Central memory CD4-positive, alpha-beta T cell (primary cell): ENCODE results near the gene MYLIP.
"Not testable (repeated sequence)": the region's sequence is repeated elsewhere in the genome, so short reads cannot be mapped to it uniquely, and the experiment has no call there.

Experiments
- DNase-seq: peaks from one replicate; pipeline ENCODE4 v3.0.0; 2022

MYLIP gene

DNA sequence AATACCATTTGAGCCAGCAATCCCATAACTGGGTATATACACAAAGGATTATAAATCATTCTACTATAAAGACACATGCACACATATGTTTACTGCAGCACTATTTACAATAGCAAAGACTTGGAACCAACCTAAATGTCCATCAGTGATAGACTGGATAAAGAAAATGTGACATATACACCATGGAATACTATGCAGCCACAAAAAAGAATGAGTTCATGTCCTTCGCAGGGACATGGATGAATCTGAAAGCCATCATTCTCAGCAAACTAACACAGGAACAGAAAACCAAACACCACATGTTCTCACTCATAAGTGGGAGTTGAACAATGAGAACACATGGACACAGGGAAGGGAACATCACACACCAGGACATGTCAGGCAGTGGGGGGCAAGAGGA, 47.7 kb downstream of the MYLIP start:
- DNase-seq = not testable (repeated sequence)

DNA sequence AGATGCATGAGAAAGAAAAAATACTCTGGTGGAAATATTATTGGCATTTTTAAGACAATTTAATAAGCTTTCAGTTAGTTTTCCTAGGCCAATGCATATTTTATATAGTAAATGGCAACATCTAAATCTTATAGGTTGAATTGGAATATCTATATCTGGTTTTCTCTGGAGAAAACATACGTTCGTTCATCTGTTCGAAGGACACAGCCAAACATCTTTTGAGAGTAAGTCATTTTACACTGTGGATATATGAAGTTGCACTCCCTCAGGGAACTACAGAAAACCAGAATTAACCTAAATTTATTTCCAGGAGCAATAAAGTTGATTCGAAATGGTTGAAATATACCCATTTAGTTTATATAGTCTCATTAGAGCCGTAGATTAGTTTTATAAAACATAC, 49.0 kb downstream of the MYLIP start:
- DNase-seq = no peak

DNA sequence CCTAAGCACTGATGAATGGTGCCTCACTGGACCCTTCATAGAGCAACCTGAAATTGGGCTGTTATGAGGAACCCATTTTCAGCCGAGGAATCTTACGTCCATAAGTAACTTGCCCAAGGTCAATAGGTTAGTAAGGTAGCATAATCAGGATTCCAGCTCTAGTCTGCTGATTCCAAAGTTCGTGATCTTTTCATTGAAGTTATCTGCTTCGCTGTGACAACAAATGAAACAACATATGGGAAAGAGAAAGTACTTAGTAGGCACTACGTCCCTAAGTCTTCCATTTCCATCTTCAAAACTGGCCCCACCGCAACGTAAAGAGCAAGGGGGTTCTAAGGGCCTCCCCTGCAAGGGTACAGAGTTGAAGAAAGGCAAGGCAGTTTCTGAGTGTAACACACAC, 49.5 kb downstream of the MYLIP start:
- no peak for DNase-seq

DNA sequence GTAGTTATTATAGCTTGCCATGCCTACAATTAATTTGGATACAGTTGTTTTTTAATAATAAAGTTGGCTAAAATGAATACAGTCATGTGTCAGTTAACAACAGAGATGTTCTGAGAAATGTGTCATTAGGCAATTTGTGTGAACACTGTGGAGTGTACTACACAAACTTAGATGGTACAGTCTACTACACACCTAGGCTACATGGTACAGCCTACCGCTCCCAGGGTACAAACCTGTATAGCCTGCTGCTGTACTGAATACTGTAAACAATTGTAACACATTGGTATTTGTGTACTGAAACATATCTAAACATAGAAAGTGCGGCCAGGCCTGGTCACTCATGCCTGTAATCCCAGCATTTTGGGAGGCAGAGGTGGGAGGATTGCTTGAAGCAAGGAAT, 50.2 kb downstream of the MYLIP start:
- no peak for DNase-seq

DNA sequence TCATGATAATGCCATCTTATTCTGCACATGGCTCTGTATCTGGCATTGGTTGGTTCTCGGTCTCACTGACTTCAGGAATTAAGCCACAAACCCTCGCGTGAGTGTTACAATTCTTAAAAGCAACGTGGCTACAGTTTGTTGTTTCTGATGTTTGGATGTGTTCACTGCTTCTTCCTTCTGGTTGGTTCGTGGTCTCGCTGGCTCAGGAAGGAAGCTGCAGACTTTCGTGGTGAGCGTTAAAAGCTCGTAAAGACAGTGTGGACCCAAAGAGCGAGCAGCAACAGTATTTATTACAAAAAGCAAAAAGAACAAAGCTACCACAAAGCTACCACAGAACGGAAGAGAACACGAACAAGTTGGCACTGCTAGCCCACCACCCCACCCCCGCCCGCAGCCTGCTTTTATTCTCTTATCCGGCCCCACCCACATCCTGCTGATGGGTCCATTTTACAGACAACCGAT, 51.1 kb downstream of the MYLIP start:
- DNase-seq = peak; percentile 82

DNA sequence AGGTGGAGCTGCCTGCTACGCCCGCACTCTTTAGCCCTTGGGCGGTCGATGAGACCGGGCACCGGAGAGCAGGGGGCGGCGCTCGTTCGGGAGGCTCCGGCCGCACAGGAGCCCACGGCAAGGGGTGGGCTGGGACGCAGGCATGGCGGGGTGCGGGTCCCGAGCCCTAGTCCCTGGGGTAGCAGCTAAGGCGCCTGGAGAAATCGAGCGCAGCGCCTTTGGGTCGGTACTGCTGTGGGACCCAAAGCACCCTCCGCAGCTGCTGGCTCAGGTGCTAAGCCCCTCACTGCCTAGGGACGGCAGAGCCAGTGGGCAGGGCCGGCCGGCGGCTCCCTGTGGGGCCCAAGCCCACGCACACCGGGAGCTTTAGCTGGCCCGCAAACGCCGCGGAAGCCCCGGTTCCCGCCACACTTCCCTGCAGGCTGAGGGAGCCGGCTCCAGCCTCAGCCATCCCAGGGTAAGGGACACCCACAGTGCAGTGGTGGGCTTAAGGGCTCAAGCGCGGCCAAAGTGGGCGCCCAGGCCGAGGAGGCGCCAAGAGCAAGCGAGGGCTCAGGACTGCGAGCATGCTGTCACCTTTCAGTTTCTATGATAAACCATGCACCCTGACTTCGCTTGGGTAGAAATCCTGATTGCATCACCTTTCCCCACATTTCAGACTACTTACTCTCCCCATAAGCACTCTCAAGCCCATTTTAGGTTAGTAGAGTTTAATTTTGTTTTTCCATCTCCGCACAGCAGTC, 52.0 kb downstream of the MYLIP start:
- DNase-seq = no peak

DNA sequence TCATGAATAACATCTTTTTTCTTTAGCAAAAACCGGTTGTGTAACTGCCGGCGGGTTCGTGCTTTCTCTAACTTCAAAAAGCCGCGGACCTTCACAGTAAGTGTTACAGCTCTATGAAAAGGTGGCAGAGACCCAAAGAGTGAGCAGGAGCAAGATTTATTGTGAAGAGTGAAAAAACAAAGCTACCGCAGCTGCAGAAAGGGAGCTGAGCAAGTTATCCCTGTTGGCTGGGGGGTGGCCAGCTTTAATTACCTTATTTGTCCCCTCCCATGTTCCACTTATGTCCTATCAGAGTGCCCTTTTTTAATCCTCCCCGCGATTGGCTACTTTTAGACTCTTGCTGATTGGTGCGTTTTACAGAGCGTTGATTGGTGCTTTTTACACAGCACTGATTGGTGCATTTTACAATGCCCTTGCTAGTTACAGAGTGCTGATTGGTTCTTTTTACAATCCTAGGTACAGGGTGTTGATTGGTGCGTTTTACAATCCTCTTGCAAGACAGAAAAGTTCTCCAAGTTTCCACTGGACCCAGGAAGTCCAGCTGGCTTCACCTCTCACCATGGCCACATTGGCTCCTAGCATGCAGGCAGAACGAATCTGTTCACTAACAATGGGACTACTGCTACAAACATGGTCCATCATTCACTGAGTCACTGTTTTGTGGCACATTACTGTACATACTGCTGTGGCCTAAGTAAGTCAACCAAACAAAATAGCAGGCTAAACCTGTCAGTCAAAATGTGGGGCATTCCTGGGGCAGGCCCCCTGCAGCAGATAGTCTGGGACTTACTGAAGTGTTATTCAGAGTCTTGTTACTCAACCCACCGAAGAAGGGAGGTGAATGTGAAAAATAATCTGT, 52.8 kb downstream of the MYLIP start:
- no peak for DNase-seq

DNA sequence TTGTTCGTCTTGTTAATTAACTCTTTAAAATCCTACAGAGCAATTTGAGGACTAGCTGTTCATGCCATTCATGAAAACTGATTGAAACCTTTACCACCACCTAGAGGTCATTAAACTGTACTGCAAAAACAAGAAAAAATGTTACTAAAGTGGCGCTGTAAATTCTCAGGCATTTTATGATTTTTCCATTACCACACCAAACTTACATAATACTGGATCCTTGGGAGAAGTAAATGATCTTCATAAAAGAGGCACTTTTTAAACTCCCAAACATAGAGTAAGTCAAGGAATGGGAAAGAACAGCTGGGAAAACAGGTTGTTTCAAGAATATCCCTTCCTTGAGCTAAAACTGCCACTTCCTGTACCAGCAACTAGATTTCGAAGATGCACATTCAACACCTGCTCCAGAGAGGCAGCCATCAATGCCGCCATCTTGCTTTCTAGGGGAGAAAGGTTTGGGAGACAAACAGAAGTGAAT, 54.3 kb downstream of the MYLIP start:
- peak; percentile 33 for DNase-seq

DNA sequence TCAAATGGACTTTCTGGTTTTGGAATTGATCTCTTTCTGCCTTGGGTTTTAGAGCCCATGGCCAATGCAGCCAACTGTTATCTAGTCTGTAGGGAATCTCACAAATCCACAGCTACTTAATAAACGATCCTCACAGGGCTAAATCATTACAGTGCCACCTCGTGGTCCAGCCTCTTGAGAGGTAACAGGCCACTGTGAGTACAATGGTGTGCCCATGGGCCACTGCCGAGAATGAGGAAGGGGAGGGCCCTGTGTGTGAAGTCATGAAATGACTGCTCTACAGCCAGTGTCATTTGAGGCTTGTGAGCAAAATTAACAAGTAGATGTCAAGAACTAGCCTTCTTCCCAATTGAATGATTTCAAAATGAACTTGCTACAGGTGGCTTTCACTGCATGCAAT, 55.2 kb downstream of the MYLIP start:
- DNase-seq = no peak

DNA sequence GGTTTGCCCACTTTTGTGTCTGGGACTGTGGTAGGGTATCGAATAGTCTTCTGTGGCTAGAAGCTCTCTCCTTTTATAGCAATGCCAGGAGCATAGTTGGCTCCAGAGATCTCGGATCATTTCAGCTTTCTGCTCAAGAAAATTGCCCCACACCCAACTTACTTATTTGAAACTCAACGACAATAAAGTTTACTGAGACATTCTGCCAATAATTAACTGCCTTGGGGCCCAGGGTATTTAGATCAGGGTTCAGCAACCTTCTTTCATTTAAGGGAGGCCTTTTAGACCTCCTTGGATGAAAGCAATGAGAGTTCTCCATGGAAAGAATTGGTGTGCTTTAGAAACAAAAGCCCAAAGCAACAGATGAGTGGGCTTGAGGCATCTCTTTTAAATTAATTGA, 55.7 kb downstream of the MYLIP start:
- DNase-seq = no peak

DNA sequence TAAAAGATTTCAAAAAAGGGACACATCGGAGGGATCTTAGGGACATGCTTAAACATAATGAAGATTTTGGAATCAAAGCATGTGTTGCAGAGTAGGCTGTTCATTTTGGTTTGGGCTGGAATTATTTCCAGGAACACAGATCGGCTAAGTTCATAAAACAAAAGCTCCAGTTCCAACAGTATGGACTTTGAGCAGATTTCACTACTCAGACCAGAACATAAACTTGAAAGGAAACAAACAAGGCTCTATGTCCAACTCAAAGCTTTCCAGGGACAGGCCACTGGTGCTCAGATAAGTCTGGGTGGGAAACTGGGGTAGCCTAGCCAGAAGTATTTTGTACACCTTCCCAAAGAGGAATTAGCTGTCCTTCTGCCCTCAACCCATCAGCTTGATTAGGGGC, 58.3 kb downstream of the MYLIP start:
- no peak for DNase-seq

DNA sequence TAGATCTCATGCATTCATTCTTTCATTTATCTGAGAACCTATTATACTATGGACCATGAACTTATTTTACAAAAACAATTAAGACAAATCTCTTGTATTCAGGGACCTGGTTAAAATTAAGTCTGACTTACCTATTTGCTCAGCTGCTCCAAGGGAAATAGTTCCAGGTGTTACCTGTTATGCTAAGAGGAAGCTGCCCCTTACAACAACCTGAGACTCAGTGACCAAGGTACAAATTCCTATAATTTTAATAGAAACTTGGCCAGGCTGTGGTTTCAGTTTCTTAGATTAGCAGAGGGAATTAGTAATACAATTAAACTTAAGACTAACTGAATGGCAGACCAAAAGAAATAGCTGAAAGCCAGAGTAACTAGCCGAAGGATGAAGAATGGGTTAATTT, 61.3 kb downstream of the MYLIP start:
- DNase-seq = no peak

DNA sequence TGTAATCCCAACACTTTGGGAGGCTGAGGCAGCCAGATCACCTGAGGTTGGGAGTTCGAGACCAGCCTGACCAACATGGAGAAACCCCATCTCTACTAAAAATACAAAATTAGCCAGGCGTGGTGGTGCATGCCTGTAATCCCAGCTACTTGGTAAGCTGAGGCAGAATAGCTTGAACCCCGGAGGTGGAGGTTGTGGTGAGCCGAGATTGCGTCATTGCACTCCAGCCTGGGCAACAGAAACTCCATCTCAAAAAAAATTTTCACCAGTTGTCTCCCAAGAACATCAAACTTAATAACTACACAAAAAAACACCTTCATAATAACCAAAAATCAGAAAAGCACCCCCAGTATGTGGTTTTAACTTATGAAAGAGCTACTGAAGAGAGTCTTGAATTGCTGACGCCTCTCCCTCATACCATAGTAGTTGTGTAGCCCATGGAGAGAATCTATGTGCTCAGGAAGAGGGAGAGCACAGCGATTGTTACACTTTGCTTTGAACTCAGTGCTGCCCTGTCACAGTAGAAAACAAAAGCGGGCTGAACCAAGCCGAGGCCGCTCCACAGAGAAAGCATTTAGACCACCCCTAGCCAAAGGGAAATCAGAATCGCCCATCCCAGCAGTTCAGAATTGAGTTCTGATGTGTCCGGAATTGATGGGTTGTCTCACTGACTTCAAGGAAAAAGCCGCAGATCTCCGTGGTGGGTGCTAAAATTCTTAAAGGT, 67.5 kb downstream of the MYLIP start:
- DNase-seq = no peak

DNA sequence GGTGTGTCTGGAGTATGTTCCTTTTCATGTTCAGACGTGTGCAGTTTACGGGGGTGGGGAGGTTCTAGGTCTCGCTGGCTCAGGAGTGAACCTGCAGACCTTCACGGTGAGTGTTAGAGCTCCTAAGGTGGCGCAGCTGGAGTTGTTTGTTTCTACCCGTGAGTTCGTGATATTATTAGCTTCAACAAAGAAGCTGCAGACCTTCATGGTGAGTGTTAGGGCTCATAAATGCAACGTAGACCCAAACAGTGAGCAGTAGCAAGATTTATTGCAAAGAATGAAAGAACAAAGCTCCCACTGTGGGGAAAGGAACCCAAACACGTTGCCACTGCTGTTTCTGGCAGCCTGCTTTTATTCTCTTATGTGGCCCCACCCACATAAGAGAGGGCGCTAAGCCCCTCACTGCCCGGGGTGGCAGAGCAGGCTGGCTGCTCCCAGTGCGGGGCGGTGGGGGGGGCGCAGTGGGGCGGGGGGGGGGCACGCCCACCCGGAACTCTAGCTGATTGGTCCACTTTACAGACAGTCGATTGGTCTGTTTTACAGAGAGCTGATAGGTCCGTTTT, 68.2 kb downstream of the MYLIP start:
- no peak for DNase-seq
